ENCODE results near the gene PGAP1.
"Not testable (repeated sequence)": the region's sequence is repeated elsewhere in the genome, so short reads cannot be mapped to it uniquely, and the experiment has no call there.

The PGAP1 gene

GRCh38 chr2:196949116-196949515, 22.6 kb upstream of the PGAP1 start:
- DNase-seq, result no peak

- DNase-seq, result no peak
Observed at GRCh38 chr2:196944570-196944969, 18.1 kb upstream of the PGAP1 start.

DNA sequence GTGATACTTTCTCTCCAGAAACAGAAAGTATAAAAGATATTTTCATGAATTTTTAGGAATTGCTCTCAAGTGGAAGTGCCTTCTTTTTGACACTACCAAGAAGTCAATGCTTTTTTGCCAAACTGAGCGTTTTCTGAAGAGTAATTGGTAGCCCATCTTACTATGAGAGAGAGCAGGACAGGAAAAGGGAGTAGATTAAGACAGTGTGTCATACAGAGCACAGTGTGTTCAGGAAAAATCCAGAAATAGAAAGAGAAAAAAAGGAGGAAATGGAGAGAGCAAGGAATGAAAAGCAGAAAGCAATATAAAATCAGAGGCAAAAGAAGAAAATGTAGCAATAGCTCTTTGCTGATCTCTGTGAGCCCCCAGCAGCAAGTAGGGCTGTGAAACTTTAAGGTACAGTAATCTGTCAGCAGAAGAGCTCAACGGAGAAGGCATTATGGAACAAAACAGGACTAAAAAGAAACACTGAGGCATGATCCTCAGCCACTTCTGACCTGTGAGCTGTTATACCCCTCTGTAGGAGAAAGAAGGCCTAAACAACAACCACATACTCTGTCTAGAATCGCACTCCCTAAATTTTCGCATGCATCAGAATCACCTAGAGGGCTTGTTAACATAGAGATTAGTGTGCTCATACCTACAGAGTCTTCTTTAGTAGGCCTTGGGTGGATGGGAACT, 15.0 kb upstream of the PGAP1 start:
- DNase-seq, result no peak

GRCh38 chr2:196939371-196939770, 12.9 kb upstream of the PGAP1 start:
- DNase-seq, result no peak

- DNase-seq, result no peak
Observed at GRCh38 chr2:196935432-196935831, 8.9 kb upstream of the PGAP1 start.

GRCh38 chr2:196934672-196935071, 8.2 kb upstream of the PGAP1 start:
- no peak for DNase-seq

DNA sequence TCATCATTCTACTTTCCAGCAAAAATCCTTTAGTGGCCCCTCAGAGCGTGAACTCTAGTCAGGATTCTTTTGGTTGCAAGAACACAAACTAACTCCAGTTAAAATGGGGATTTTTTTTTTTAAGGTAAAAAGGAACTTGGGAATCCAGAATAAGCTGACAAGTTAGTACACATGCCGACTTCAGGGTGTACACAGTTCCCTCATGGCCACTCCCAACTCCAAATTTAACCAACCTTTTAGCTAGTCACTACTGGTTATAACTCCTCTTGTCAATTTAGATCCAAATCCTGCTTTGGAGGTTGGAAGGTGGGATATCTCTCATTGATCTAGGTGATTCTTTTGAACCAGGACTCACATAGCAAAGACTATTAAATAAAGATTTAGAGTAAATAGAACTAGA, 5.0 kb upstream of the PGAP1 start:
- DNase-seq, result no peak

- no peak for DNase-seq
Observed at GRCh38 chr2:196927376-196928225, 1.1 kb upstream of the PGAP1 start.

- DNase-seq, result no peak
Observed at GRCh38 chr2:196925768-196926561, 542 bp downstream of the PGAP1 start.

DNA sequence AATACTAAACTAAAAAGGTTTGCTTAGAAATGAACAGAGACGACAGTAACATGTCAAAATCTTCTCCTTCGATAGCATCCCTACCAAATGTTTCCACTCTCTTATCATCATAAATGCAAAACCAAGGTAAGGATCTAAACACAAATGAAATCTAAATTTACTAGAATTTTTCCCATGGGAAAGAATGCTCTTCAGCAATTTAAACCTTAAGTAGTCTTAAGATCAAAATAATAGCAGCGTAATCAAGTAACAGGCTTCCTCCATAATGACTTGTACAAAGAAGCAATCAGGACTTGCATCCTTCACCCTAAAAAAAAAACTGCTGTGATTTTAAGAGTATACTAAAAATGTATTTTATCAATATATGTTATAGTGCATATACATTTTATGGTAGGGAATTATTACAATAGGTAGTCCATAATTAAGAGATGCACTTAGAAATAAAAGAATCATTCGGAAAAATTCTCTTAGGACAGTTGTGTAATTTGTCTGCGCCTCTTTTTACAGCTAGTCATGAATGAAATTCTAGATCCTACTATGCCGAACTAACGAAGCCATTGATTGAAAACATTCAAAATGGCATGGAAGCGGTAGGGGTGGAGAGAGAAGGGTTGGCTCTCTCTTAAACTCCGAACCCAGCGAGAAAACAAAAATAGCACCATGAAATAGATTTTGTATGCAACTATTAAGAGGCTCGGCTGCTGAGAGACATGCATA, 1.3 kb downstream of the PGAP1 start:
- DNase-seq, result no peak

DNA sequence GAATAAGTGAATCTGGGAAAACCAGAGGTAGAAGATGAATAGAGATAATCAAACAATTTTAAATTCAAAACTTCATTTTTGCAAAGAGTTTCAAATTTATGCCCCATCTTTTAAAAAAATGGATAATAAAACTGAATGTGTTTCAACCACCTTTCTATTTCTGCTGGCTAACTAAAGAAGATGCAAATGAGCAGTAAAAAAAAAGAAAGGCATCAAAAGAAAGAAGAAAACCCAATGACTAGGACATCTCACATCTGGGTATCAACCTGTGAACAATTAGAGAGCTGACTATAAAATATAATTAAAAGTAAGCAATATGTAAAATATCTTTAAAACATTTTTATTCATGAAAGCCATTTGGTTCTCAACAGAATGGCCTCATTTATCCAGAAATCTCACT, 2.5 kb downstream of the PGAP1 start:
- DNase-seq, result no peak

DNA sequence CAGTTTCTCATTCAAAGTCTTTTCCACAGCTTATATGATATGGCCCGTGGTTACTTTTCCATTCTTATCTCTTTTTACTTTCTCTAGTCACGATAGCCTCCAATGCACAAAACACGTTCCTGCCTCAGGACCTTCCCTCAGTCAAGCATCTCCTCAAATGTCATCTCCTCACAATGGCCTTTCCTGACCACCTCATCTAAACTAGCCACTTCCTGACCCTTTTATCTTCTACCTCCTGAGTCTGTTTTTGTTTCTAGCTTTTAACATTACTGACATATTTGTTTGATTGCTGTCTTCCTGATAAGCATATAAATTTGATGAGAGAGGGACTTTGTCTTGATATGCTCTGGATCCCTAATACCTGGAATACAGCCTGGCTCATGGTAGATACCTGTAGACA, 7.6 kb downstream of the PGAP1 start:
- DNase-seq, result no peak

DNA sequence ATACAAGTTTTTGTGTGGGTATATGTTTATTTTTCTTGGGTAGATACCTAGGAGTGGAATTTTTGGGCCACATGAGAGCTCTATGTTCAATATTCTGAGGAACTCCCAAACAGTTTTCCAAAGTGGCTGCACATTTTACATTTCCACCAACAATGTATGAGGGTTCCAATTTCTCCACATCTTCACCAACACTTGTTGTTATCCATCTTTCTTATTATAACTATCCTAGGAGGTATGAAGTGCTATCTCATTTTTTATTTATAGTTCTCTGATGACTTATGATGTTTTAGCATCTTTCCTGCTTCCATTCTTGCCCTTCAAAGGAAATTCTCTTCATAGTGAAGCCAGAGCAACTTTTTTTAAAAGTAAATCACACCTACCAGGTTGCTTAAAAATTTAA, 8.7 kb downstream of the PGAP1 start:
- DNase-seq, result no peak

DNA sequence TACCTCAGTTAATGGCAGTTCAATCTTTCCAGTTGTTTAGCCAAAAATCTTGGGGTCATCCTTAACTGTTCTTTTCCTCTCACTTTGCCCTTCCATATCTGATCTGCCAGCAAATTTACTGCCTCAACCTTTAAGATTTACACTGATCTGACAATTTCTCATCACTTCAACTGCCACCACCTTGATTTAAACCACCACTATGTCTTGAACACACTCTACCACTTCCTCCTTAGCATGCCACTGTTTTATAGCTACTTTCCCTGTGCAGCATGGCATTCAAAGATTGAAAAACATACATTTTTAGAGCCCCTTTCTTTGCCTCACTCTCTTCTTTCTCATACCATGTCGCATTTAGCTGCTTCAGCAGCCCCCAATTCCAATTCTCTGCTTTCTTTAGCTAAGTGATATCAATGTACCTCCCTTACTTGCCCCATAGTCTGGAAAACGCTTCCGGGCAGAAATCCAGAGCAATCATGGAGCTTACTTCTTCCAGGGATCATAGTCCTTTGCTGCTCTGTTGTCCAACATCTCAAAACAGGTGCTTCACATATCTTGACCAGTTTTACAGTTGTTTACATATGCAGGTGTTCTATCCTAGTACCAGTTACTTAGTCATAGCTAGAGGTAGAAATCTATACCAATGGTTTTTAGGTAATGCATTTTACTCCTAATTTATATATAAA, 10.9 kb downstream of the PGAP1 start:
- DNase-seq, result no peak

DNA sequence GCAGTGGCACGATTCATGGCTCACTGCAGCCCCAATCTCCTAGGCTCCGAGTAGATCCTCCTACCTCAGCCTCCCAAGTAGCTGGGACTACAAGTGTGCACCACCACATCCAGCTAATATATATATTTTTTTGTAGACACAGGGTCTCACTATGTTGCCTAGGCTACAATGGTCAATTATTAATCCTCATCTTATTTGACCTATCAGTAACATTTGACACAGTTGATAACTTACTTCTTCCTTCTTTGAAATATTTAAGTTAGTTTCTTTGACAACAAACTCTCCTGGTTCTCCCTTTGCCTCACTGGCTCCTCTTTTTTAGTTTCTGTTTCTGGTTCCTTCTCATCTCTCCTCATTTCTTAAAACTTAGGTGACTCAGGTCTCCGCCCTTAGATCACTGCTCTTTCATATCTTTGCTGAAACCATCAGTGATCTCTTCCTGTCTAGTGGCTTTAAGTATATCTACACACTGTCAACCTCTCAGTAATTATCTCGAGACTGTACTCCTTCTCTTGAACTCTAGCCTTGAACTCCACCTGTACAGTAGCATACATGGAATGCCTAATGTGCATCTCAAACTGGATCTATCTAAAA, 11.5 kb downstream of the PGAP1 start:
- no peak for DNase-seq

- no peak for DNase-seq
Observed at GRCh38 chr2:196913691-196914090, 12.8 kb downstream of the PGAP1 start.

DNA sequence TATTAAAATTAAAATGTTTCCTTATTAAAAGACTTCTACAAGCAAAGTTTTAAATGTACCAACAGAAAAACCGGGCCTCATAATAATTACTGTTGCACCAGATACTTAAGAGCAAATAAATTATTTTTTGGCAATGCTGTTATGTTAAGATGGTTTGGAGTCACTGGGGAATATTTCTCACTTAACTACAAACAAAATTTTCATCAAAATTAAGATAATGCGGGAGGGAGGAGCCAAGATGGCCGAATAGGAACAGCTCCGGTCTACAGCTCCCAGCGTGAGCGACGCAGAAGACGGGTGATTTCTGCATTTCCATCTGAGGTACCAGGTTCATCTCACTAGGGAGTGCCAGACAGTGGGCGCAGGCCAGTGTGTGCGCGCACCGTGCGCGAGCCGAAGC, 21.1 kb downstream of the PGAP1 start:
- DNase-seq, result not testable (repeated sequence)

DNA sequence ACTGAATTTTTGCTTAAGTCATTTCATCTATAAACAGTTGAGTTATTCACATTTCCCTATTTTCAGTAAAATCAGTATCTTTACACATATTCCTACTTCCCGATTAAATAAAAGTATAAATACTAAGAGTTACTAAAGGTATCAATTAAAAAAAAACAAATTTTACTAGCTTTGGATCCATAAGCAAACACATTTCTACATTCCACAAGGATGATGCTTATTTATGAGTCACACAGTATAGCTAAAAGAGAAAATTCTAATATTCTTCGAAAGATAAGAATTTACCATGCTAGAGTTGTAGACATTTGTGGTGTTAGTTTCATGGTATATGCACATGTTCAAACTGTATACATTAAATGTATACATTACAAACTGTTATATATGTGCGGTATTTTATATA, 23.7 kb downstream of the PGAP1 start:
- DNase-seq, result no peak

DNA sequence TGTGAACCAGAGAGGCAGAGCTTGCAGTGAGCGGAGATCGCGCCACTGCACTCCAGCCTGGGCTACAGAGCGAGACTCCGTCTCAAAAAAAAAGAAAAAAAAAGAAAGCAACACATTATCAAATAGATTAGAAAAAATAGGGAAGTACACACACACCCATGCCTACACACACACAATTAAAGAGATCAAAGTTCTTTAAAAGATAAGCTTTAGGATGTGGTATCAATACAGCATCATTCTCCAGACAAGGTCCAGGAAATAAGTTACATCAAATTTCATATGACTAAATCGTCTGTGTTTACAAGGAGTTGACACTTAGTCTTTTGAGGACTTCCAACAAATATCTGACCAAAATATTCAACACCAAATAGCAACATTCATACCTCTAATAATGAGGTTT, 25.7 kb downstream of the PGAP1 start:
- DNase-seq, result no peak

DNA sequence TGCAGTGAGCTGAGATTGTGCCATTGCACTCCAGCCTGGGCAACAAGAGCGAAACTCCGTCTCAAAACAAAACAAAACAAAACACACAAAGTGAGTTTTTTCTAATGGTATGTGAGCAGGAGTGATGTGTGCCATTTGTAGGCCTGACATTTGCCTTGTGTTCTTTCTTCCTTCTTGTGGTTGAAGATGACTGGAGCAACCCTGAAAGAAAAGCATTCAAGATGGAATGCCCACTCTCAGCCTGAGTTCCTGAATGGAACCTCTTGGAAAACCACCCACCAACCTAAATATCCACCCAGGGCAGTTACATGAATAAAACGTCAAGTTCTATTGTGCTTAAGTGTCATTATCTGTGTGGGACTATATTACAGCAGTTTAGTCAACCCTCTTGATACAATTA, 26.5 kb downstream of the PGAP1 start:
- DNase-seq, result no peak

- DNase-seq, result no peak
Observed at GRCh38 chr2:196891136-196891535, 35.4 kb downstream of the PGAP1 start.

- no peak for DNase-seq
Observed at GRCh38 chr2:196887431-196887830, 39.1 kb downstream of the PGAP1 start.
